DOHH2 (cell line): ENCODE data around the gene B4GALNT4.

Experiments
- H3F3A ChIP-seq: fragments of 200-600 bp; sonication (generic), shearing (Covaris generic); 2 replicates; pipeline ENCODE4 v1.6.0; 2016; ENCODE audit warnings: antibody characterized with exemption, mild to moderate bottlenecking; ENCODE audit not compliant: control insufficient read depth, insufficient read depth
- H3K27ac ChIP-seq: fragments of 200-600 bp; sonication (generic); 2 replicates; pipeline ENCODE4 v1.5.1; 2014; ENCODE audit warnings: low read depth, mild to moderate bottlenecking, low read length, moderate library complexity
- H3K27me3 ChIP-seq: fragments of 200-600 bp; sonication (generic); 2 replicates; pipeline ENCODE4 v1.6.1; 2014; ENCODE audit warnings: mild to moderate bottlenecking, low read length, mixed read lengths; ENCODE audit not compliant: control insufficient read depth
- H3K36me3 ChIP-seq: fragments of 200-600 bp; sonication (generic); 2 replicates; pipeline ENCODE4 v1.6.1; 2014; ENCODE audit warnings: mild to moderate bottlenecking, low read length, moderate library complexity, mixed read lengths; ENCODE audit not compliant: control insufficient read depth
- H3K4me1 ChIP-seq: fragments of 200-600 bp; sonication (generic); 2 replicates; pipeline ENCODE4 v1.6.1; 2014; ENCODE audit warnings: mild to moderate bottlenecking, low read length, mixed read lengths; ENCODE audit not compliant: control insufficient read depth
- H3K4me2 ChIP-seq: fragments of 200-600 bp; sonication (generic); 2 replicates; pipeline ENCODE4 v1.6.0; 2014; ENCODE audit warnings: mild to moderate bottlenecking, low read length, moderate library complexity
- H3K4me3 ChIP-seq: fragments of 200-600 bp; sonication (generic); 2 replicates; pipeline ENCODE4 v1.5.1; 2014; ENCODE audit warnings: mild to moderate bottlenecking, low read length, mixed read lengths
- H3K79me2 ChIP-seq: fragments of 200-600 bp; sonication (generic); 2 replicates; pipeline ENCODE4 v1.6.1; 2014; ENCODE audit warnings: mild to moderate bottlenecking, low read length, mixed read lengths; ENCODE audit not compliant: control insufficient read depth
- H3K9me2 ChIP-seq: fragments of 200-600 bp; sonication (generic); replicated peaks from 2 replicates; pipeline ENCODE4 v1.6.1; 2014; ENCODE audit warnings: mild to moderate bottlenecking, low read length, mixed read lengths; ENCODE audit not compliant: control insufficient read depth
- H3K9me3 ChIP-seq: fragments of 200-600 bp; sonication (generic); 2 replicates; pipeline ENCODE4 v1.6.1; 2014; ENCODE audit warnings: antibody characterized with exemption, low read length, mixed read lengths; ENCODE audit not compliant: control insufficient read depth, insufficient read depth
- H4K20me1 ChIP-seq: fragments of 200-600 bp; sonication (generic); 2 replicates; pipeline ENCODE4 v1.6.0; 2014; ENCODE audit warnings: low read depth, mild to moderate bottlenecking, antibody characterized with exemption, low read length, moderate library complexity; ENCODE audit not compliant: control insufficient read depth, insufficient read depth
- CTCF ChIP-seq: fragments of 200-600 bp; sonication (generic); IDR thresholded peaks from one replicate; pipeline ENCODE4 v1.5.1; 2014; ENCODE audit warnings: antibody characterized with exemption, mild to moderate bottlenecking, low read depth, low read length; ENCODE audit not compliant: poor library complexity, severe bottlenecking
- EZH2phosphoT487 ChIP-seq: fragments of 200-600 bp; sonication (generic); IDR thresholded peaks from 2 replicates; pipeline ENCODE4 v1.6.1; 2017; ENCODE audit warnings: borderline replicate concordance, mild to moderate bottlenecking, antibody characterized with exemption, low read length, moderate library complexity, mixed read lengths

B4GALNT4 gene

GRCh38 chr11:428295-428694 is 59.0 kb downstream of the B4GALNT4 start:
- no peak overlapping the region for H3K4me2 ChIP-seq
- no peaks in the 10 kb centered on the region for H3K4me1 ChIP-seq
- no peaks in the 10 kb centered on the region for H3K27me3 ChIP-seq
- no peaks in the 10 kb centered on the region for H3K79me2 ChIP-seq
- no peaks in the 10 kb centered on the region for H3K9me3 ChIP-seq
- no peaks in the 10 kb centered on the region for H3K36me3 ChIP-seq
- TF ChIP-seq CTCF, result no peak
- no peak for TF ChIP-seq EZH2phosphoT487
- no peak overlapping the region for H3K27ac ChIP-seq
- H3K9me2 ChIP-seq, result no peaks in the 10 kb centered on the region
- H3K4me3 ChIP-seq, result no peak overlapping the region
- no peaks in the 10 kb centered on the region for H4K20me1 ChIP-seq
- H3F3A ChIP-seq, result no peaks in the 10 kb centered on the region

GRCh38 chr11:429391-429790 is 60.1 kb downstream of the B4GALNT4 start:
- Histone ChIP-seq H3K27me3 (no peaks in the 10 kb centered on the region), H3K4me1 (no peaks in the 10 kb centered on the region), H4K20me1 (no peaks in the 10 kb centered on the region), H3K4me2 (no peak overlapping the region), H3K4me3 (no peak overlapping the region), H3K9me3 (no peaks in the 10 kb centered on the region), H3K9me2 (no peaks in the 10 kb centered on the region), H3K79me2 (no peaks in the 10 kb centered on the region), H3K27ac (no peak overlapping the region), H3F3A (no peaks in the 10 kb centered on the region), H3K36me3 (no peaks in the 10 kb centered on the region)
- TF ChIP-seq EZH2phosphoT487, result no peak
- no peak for TF ChIP-seq CTCF

- Histone ChIP-seq H3K4me3 (no peak overlapping the region), H3K27me3 (no peaks in the 10 kb centered on the region), H3K27ac (no peak overlapping the region), H3F3A (no peaks in the 10 kb centered on the region), H3K4me2 (no peak overlapping the region), H3K9me2 (no peaks in the 10 kb centered on the region), H3K36me3 (no peaks in the 10 kb centered on the region), H4K20me1 (no peaks in the 10 kb centered on the region), H3K79me2 (no peaks in the 10 kb centered on the region), H3K9me3 (no peaks in the 10 kb centered on the region), H3K4me1 (no peaks in the 10 kb centered on the region)
- no peak for TF ChIP-seq EZH2phosphoT487
- no peak for TF ChIP-seq CTCF
These were observed 60.7 kb downstream of the B4GALNT4 start for GRCh38 chr11:429931-430456.
